HG03064 (cell line): ENCODE data around the gene MYH8.

Experiments used
- ATAC-seq: cut with Tn5 transposase; IDR thresholded peaks from one replicate; pipeline ENCODE4 v1.9.1; 2021; ENCODE audit warnings: low read depth; ENCODE audit not compliant: unreplicated experiment

MYH8 gene

DNA sequence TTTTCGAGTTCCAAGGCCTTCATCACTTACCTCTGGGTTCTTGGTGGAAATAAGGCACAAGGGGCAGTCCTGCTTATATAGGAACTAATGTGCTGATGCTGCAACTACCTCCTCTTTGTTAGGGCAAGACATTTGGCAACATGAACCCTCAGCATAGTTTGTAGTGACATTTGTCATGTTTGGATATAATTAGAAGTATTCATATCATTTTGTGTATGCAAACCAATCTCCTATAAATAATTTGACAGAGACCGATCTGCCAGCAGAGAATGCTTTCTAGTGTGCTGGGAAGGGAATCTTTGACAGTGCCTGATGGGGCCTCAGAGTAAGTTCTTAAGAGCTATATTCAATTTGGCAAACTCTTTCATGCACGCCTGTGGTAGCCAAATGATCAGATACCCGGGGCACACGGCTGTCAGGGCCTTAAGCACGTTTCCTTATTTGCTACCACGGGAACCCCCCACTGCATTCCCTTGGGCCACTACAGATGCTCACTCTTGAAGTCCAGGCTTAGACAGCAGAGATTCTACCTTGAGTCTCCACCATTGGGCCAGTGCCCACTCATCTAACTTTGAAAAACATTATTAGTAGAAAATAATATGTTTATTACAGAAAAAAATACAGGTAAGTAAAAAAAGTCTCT, at the start of gene MYH8:
Gene MYH8 (minus strand): TSS at position 51 of the 643 bp plus-strand sequence. CDS start 1,723 bp downstream, outside the sequence.
- ATAC-seq, result no peak

DNA sequence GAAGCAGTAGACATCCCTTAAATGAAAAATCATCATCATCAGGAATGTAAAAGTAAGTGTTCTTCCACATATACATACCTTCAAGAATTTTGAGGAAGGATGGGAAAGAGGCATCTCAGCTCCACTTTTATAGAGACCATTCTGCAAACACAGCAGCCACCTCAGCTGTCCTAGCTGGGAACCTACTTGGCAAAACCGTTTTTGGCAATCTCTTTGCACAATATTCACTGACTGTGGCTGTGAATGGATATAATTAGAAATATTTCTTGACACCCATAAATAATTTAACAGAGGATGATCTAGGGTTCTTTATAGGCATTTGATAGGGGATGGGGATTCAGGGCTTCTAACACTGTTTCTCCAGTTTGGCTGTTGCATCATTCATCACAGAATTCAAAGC, 47.7 kb upstream of the MYH8 start, which contains the start of gene MYH4:
Gene MYH4 (minus strand): TSS at position 101 of the 400 bp plus-strand sequence. CDS start 2,814 bp downstream, outside the sequence.
- no peak for ATAC-seq

DNA sequence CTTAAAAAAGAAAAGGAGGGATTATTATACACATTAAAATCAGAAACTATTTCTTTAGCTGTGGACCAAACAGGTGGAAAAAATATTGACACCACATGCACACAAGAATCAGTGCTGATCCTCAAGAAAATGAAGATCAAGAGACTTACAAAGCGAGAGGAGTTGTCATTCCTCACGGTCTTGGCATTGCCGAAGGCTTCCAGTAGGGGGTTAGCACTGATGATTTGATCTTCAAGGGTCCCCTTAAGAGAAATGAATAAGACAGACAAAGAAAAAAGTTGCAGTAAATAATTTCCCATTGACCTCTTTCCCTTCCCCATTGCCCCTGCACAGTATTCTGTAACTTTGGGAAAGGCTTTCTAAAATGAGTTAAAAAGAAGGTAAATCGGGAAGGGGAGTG, 41.7 kb upstream of the MYH8 start:
- no peak for ATAC-seq

DNA sequence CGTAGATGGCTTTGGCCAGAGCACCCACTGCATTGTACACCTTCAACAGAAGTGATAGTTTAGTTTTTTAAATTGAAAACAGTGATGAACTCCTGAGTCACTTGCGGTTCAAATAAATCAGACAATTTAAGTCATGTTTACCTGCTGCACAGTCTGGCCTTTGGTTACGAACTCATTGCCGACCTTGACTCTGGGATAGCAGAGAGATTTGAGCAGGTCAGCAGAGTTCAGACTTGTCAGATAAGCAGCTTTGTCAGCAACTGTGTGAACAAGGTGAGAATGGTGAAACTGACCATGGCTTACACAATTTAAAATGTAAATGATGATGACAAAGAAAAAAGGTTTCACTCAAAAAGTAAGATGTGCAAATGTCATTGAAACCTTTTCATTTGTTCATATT, 38.3 kb upstream of the MYH8 start:
- no peak for ATAC-seq

DNA sequence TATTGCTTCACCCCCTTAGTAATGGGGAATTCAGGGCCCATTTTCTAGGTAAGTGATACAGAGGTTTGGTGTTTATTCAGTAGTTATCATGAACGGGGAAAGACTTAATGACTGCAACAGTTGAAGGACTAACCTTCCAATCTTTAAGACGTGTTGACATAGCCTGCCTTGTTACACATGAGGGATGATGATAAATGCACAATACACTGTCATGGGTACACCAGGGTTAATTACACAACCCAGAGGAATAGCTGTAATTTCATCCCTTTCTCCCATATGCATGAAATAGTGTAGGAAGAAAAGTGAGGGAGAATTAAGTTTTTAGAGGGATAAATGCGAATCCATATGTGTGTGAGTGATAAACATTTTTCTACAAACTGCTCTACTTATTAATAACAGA, 37.0 kb upstream of the MYH8 start:
- no peak for ATAC-seq

DNA sequence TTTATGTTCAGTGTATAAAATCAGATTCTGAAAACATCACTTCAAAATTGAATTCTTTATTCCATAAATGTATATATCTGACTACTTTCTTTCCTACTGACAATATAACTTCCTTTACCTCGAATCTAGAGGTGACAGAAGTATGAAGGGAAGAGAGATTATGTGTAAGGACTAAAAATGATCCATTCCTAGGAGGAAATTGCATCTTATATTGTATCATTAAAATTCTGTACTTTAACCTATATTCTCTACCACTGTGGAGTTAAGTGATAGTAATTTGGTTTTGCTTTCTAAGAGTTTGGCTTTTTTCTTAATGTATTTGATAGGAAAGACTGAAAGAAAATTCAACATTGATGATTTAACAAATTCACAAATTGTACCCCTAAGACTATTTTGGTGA, 36.2 kb upstream of the MYH8 start:
- ATAC-seq, result no peak

DNA sequence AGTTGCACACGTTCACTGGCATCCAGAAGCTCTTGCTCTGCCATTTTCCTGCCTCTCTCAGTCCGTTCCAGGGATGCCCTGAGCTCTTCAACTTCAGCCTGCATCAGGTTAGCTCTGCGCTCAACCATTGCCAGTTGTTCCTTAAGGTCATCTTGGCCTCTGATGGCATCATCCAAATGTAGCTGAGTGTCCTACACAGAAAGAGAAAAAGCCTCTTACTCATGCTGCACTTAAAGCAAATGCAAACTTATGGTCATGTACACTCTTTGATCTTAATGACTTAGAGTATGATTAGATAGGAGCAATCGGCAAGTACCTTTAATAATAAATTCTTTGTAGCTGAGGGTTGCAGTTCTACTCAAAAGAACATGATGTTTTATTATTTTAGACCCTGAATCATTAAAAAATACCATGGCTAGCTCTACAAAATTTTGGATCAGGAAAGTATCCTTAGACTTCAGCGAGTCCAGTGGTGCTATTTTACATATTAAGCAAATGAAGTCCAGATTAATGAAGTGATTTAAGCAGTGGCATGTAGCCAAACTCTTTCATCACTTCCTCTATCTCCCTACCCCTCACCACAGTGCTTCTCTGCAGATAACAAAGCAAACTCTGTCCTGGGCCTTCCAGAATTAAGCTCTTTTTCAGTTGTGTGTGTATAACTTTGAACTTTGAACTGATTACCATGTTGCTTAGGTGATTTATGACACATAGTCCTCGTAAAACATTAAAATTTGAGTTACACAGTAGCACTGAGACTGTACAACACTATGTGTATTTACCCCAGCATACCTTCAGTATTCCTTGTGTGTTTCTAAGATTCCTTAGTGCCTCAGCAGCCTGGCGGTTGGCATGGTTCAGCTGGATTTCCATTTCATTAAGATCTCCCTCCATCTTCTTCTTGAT, 25.5 kb upstream of the MYH8 start:
- ATAC-seq, result no peak

DNA sequence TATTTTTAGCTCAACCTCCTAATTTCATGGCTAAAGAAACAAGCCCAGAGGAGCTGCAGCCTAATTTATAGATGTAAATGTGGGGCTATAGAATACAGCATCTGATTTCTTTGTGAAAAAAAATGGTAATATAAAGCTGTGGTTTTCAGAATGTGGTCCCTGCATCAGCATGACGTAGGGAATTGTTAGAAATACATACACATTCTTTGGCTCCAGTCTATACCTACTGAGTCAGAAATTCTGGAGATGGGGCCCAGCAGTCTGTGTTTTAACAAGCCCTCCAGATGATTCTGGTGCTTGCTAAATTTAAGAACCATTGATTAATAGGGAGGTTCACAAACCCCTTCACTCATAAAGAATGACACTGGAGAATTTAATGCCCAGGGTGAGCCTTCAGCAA, 18.1 kb upstream of the MYH8 start:
- ATAC-seq, result no peak

DNA sequence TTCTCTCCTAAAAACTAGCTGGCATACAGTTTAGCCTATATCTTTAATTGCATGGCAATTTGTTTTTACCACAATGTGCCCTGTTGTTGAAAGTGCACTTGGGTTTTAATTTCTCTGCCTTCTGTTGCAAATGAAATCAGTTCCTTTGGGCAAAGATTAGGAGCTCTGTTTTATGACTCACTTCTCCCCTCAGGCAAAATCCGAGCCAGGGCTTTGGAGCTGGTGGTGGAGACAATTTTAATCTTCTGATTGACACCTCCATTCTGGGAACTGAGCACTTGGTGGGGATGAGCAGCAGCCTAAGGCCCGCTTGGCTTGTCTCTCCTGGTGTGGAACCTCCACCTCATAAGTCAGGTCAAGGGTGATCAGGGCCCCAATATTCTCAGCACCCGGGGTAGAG, 13.3 kb upstream of the MYH8 start:
- no peak for ATAC-seq

DNA sequence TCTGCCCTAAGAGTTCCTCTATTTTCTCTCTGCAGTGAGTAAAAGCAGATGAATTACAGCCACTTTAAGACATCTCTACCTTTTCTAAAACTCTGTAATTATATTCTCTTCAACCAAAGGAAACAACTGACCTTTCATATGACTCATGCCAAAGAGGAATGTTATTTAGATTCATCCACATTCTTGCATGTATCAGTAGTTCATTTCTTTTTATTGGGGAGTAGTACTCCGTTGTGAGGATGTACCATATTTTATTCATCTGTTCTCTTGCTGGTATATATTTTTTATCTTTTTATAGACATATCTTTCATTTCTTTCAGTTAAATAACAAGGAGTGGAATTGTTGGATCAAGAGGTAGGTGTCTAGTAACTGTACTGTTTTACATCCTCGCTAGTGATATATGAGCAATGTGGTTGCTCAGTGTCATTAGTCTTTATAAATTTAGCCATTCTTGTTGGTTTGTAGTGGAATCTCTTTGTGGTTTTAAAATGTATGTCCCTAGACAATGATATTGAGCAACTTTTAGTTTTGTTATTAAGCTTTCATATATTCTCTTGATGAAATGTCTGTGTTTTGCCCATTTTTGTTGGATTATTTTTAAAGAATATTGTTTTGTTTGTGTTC, 7.8 kb upstream of the MYH8 start:
- ATAC-seq, result no peak

DNA sequence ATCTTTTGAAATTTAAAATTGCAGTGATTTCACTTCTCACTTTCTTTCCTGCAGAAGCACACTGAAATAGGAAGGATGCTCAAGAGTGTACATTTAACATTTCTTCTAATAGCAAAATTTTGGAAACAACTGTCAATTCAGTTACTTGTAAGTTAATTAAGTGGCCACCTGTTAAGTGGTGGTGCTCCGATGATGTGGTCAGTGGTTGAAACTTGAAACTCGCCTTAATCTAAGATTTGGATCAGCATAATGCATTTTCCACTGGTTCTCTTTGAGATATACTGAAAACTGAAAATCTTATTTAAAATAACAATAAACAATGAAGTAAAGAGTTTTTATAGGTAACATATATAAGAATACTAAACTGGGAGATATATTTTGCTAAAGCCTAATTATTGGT, 7.0 kb upstream of the MYH8 start:
- no peak for ATAC-seq

DNA sequence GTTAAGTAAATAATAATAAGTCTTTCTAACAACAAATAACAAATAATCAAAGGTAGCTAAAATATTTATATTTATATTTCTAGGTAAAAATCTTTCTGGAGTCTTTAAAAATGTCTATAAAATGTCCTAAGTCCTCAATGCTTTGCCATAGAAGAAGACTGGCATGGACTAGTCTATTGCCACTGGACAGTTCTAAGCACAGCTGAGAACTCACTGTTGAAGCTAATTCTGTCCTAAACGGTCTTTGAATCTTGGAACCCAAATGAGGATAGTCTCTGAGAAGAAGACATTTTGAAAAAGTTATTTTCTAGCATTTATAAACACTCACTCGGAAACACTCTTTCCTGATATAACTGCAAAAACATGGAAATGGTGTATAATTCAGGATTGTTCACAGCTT, 539 bp downstream of the MYH8 start:
- no peak for ATAC-seq

DNA sequence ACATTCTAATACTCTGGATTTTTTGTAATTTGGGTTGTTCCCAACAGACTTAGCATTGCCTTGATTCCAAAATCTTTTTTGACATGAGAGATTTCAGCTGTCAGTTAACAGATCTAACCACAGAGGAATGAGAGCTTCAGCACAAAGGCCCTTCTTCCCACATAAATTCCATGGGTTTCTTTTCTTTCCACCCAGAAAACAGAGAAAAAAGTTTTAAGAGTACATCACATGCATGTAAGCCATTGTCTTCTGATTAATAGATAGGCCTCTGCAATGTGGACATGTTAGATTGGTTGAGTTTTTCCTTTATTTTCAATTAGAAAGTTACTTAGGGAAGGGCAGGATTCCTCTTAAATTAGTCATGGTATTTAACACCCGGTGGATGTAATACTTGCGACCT, 939 bp downstream of the MYH8 start:
- ATAC-seq, result no peak

DNA sequence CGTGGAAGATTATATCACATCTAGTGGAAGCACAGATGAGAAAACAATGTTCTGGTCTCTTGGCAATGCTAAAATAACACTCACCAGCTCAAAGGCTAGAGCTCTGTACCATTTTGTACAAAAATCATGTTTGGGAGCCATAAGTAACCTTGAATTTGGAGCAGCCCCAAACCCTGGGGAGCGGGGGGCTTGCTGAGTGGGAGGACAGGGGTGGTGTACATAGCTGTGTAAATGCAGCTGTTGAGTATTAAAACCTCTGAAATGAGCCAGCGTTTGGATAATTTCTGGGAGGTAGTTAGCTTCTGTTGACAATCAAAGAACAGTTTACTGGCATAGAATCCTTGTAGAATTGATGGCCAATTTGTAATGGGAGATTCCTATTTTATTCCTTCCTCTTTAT, 4.3 kb downstream of the MYH8 start:
- no peak for ATAC-seq

DNA sequence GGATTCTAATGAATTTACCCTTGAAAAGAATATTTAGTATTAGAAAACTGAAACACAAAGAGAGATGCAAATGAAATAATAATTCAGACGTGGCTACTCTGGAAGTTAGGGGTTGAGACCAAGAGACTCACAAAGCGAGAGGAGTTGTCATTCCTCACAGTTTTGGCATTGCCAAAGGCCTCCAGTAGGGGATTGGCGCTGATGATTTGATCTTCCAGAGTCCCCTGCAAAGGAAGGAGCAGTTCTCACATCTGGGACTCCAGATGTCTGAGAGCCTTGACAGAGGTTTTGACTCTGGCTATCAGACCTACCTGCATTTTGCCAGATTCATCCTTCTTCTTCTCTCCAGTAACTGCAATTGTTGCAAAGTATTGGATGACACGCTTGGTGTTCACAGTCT, 6.6 kb downstream of the MYH8 start:
- ATAC-seq, result no peak

DNA sequence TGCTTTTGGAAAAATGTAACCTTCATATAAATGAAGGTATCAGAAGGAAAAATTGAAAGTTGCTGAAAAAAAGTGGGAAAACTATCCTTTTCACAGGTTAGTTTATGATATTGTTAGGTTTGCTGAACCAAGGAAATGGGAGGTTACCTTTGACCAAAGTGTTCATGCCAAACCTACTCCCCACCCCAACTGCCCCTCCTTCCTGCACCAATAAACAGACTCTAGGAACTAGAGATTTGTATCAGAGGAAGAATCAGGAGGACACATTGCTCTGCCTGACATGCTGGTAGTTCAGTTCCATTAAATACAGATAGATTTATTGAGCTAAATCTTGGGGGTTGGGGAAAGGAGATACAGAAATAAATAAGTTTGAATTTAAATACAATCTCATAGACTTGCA, 18.2 kb downstream of the MYH8 start:
- no peak for ATAC-seq

DNA sequence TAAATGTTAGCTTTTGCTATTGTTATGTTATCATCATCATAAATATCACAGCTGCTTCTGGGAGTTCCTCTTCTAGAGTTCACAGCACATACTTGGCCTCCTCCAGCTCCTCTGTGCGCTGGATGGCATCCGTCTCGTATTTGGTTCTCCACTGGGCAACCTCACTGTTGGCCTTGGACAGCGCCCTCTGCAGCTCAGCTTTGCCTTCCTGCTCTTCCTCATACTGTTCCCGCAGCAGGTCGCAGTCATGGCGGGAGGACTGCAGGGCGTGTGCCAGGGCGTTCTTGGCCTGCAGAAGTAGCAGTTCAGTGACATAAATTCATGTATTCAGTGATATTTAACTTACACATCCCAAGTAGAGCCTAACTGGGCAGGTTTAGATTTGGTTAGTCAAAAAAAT, 23.4 kb downstream of the MYH8 start:
- no peak for ATAC-seq

DNA sequence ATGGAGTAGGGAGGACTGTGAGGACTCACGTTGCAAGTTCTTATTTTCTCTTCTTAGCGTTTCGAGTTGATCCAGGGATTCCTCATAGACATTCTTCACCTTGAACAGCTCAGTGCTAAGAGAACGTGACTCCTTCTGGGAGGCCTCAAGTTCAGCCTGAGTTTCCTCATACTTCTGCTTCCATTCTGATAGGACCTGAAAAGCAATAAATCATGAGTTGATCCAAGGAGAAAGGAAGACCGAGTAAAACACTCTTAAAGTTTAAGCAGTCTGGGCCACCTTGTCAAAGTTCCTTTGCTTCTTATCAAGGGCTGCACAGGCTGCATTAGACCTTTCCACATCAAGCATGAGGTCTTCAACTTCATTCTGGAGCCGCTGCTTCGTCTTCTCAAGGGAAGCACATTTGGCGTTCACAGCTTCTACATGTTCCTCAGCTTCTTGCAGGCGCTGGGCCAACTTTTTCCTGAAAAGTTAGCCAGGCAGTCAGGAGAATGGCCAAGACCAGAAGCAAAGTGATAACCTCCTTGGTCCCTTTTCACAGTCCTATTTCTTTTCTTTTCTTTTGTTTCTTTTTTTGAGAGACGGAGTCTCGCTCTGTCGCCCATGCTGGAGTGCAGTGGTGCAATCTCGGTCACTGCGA, 25.1 kb downstream of the MYH8 start:
- no peak for ATAC-seq

DNA sequence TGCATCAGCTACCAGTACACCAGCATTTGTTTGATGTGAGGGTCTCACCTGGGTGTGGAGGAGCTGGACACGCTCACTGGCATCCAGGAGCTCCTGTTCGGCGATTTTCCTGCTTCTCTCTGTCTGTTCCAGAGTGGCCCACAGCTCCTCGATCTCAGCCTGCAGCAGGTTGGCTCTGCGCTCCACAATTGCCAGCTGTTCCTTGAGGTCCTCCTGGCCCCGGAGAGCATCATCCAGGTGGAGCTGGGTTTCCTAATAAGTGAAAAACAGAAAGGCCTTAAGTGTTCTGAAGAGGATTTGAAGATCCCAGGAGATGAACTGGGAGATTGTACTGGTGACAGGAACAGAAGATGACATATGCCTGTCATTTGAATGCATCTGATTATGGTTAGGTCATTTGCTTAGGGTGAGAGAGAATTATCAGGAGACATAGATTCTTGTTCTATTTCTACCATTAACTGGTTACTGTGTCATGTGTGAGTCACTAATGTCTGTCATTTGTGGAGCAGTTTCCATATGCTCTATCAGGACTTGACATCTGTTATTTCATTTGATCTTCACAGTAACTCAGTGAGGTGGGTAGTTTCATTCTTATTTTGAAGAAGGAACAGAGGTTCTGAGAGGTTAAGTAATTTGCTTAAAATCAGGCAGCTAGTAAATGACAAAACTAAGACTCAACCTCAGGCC, 27.4 kb downstream of the MYH8 start:
- ATAC-seq, result no peak

DNA sequence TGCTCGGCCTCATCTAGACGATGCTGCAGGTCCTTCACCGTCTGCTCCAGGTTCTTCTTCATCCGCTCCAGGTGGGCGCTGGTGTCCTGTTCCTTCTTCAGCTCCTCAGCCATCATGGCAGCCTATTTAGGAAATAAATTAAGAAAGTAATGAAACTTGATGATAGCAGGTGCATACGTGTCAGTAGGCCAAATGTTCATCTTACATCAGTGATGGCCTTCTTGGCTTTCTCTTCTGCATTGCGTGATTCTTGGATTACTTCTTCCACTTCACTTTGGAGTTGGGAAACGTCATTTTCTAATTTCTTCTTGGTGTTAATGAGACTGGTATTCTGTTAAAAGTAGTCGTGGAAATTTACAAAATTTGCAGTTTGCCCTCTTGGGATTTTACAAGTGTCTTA, 28.9 kb downstream of the MYH8 start:
- no peak for ATAC-seq

DNA sequence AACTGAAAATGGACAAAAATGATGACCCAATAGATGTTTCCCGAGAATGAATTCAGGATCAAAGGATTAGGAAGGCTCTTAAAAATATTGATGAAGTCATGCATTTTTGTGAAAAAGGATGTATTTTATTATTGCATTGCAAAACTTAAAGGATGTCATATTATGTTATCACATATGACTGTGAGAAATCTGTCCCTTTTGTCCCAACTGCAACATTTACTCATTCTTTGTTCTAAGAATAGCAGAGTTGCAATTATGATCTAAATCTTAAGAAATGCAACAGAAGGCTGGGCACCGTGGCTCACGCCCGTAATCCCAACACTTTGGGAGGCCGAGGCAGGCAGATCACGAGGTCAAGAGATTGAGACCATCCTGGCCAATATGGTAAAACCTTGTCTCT, 35.9 kb downstream of the MYH8 start:
- ATAC-seq, result no peak
